C4-2B (cell line): ENCODE measurements around the gene ORM1.
"Not testable (repeated sequence)": the region's sequence is repeated elsewhere in the genome, so short reads cannot be mapped to it uniquely, and the experiment has no call there.

Experiments
- H3K27ac ChIP-seq: fragments of 450-650 bp; 2 replicates; pipeline ENCODE4 v1.5.1; 2017
- CTCF ChIP-seq: fragments of 450-650 bp; conservative IDR thresholded peaks from 2 replicates; pipeline ENCODE4 v1.5.1; 2017; ENCODE audit warnings: mild to moderate bottlenecking
- ZFX ChIP-seq: fragments of 450-650 bp; IDR thresholded peaks from 2 replicates; pipeline ENCODE4 v1.6.1; 2017

Gene ORM1

DNA sequence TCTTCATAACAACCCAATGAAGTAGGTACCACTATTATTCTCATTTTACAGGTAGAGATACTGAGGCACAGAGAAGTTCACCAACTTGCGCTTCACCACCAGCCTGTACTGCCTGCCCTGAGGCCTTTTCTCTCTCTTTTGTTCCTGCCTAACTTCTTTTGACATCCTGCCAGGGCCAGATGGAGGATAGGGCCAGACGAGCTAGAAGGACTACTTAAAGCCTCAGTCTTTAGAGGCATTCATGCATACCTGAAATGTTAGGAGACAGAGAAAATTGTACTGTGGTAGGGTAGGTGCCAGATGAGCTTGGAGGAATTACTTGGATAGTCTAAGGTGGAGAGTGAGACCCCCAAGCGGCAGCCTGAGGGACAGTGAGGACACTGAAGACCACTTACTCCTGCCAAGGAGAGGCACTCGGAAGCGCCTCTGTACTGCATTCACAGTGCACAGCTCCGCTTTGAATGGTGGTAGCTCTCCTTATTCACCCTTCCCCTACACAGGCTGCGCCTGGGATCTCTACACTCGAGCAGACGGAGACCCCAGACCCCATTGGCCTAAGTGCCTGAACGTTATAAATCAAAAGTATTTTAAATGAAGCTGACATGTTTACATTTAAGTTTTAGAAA lies 6.2 kb upstream of the ORM1 start:
- TF ChIP-seq ZFX (no peak), CTCF (no peak)
- H3K27ac ChIP-seq, result no peak overlapping the region

- H3K27ac ChIP-seq, result no peak overlapping the region
- TF ChIP-seq CTCF (no peak), ZFX (no peak)
Observed at GRCh38 chr9:114317665-114318357, 5.1 kb upstream of the ORM1 start.

DNA sequence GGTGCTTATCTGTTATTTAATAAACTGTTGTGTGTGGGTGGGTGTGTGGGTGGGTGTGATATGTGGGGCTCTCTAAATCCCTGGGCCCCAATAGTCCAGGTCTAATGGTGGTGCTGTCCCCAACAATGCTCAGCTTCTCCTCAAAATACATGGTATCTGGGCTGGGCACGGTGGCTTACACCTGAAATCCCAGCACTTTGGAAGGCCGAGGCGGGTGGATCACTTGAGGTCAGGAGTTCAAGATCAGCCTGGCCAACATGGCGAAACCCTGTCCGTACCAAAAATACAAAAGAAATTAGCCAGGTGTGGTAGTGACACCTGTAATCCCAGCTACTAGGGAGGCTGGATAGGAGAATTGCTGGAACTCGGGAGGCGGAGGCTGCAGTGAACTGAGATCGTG lies 4.5 kb upstream of the ORM1 start:
- H3K27ac ChIP-seq, result no peak overlapping the region

DNA sequence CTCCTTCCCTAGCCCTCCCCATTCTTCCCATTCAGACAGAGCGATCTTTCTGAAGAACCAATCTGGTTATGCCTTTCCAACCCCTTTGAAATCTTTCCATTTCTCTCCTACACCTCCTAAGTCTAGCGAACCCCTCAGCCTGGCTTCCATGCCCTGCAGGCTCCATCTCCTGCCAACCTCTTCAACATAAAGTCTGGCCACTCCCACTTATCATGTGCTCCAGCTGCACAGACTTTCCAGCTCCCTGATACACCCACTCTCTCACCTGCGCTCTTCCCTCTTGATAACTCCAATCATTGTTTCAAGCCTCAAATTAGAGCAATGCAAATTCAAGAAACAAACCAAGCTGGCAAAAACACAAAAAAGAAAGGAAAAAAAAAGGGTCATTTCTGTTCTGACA lies 3.8 kb upstream of the ORM1 start:
- no peak overlapping the region for H3K27ac ChIP-seq
- TF ChIP-seq CTCF (no peak), ZFX (no peak)

More for the DNA sequence above, 4.5 kb upstream of the ORM1 start:
- no peak for TF ChIP-seq CTCF

DNA sequence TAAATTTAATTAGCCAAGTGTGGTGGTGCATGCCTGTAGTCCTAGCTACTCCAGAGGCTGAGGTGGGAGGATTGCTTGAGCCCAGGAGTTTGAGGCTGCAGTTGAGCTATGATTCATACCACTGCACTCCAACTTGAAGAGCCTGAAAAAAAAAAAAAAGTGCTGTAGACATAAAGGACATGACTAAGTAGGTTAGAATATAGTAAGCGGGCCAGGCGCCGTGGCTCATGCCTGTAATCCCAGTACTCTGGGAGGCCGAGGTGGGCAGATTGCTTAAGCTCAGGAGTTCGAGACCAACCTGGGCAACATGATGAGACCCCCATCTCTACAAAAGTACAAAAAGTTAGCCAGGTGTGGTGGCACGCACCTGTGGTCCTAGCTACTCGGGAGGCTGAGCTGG lies 2.2 kb upstream of the ORM1 start:
- not testable (repeated sequence) for H3K27ac ChIP-seq

GRCh38 chr9:114321759-114322158 lies 1.1 kb upstream of the ORM1 start:
- TF ChIP-seq CTCF, result no peak
- no peak for TF ChIP-seq ZFX
- no peak overlapping the region for H3K27ac ChIP-seq

DNA sequence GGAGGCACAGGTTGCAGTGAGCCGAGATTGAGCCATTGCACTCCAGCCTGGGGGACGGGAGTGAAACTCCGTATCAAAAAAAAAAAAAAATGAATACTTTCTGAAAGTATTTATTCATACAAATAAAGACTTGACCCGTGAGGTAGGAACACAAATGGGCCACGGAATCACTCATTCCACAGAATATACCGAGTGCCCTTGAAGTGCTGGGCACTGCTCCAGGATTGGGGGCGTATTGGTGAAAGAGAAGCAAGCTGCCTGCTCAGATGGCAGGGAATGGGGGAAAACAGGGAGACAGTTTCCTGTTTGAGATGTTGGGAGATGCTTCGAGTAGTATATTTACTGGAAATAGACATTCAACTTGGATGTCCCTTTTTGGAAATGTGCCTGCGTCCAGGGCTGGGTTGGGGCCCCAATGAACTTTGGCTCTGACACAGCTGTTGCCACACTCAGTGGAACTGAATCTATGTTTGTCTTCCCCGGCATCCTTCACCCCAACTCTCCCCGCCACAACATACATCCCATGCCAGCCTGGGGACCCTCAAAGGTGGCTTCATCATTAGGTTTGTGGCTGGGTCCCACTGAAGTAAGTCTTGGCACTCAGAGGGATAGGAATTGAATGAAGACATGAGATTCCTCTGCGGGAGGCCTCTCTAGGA lies 609 bp upstream of the ORM1 start:
- not testable (repeated sequence) for H3K27ac ChIP-seq

DNA sequence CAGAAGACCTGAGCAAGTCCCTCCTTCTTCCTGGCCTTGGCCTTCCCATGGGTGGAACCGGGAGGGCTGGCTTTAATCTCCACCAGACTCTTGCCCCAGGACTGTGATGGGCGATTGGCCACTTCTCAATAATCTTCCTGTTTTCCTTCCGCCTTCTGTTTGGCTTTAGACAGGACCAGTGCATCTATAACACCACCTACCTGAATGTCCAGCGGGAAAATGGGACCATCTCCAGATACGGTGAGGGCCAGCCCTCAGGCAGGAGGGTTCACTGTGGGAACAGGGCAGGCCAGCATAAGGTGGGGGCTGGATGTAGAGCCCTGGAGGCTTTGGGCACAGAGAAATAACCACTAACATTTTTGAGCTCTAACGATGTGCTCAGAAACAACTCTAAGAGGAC lies 951 bp downstream of the ORM1 start:
- H3K27ac ChIP-seq, result not testable (repeated sequence)

DNA sequence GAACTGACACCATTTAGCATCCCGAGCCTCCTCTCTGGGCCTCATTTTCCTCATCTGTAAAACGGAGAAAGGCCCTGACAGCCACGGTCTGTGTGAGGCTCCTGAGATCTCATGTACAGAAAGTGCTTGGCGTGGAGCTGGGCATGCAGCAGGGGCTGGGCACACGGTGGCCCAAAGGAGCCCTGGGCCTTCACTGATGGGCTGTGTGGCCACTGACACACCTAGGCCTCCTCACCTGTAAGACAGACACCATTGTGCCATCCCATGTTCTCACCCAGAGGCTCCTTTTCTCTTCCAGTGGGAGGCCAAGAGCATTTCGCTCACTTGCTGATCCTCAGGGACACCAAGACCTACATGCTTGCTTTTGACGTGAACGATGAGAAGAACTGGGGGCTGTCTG lies 1.6 kb downstream of the ORM1 start:
- no peak for TF ChIP-seq ZFX
- TF ChIP-seq CTCF, result no peak

GRCh38 chr9:114324965-114325364 lies 2.1 kb downstream of the ORM1 start:
- H3K27ac ChIP-seq, result not testable (repeated sequence)

More for the DNA sequence above, 1.6 kb downstream of the ORM1 start:
- H3K27ac ChIP-seq, result no peak overlapping the region

DNA sequence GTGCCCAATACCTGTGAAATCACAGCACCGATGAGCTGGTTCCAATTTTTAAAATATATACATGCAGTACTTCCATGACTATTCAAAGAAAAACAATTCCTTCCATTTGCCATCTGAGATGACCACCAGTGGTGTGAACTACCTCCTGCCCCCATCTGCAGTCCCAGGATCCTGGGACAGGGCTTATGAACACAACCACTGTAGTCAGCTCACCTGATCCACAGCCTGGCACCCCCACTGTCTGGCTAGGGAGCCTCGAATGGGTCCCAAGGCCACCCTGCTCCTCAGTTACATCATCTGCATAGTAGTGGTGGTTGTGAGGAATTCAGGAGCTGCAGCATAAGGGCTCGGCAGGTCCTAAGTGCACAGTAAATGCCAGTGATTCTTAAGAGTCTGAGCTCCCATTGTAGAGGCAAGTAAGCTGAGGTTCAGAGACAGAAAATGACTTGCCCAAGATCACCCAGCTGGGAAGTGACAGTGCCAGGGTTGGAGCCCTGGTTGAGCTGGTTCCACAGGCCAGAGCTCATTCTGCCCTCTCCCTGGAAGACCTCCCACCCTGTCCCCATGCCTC lies 2.9 kb downstream of the ORM1 start:
- not testable (repeated sequence) for H3K27ac ChIP-seq
